Sigmoid colon (tissue), 7 donors: ENCODE results near the gene PPIP5K2. TPM values are rescaled to one million over a fixed set of nuclear protein-coding genes. Genes with fewer than 3 reads are reported as not detected.
"Not testable (repeated sequence)": the region's sequence is repeated elsewhere in the genome, so short reads cannot be mapped to it uniquely, and the experiment has no call there.

Experiments
- DNase-seq: peaks from one replicate; pipeline ENCODE4 v3.0.0-alpha.2; 2019
- H3K27ac ChIP-seq, 4 donors: fragments of 200-600 bp; sonication (generic); one replicate each; pipeline ENCODE4 v1.5.1; 2016 to 2019; ENCODE audit warnings: mild to moderate bottlenecking in 1 of 4
- H3K27me3 ChIP-seq, 3 donors: fragments of 200-600 bp; sonication (generic); one replicate each; pipeline ENCODE4 v1.5.1; 2019; ENCODE audit warnings: mild to moderate bottlenecking in 1 of 3
- H3K36me3 ChIP-seq, 4 donors: fragments of 200-600 bp; sonication (generic); one replicate each; pipeline ENCODE4 v1.5.1; 2016 to 2019
- H3K4me1 ChIP-seq, 4 donors: fragments of 200-600 bp; sonication (generic); one replicate each; pipeline ENCODE4 v1.5.1; 2017 to 2019
- H3K4me3 ChIP-seq, 4 donors: fragments of 200-600 bp; sonication (generic); one replicate each; pipeline ENCODE4 v1.5.1; 2017 to 2019; ENCODE audit warnings: mild to moderate bottlenecking in 2 of 4, moderate library complexity in 1 of 4
- H3K9me3 ChIP-seq, 4 donors: fragments of 200-600 bp in 3 of 4; sonication (generic) in 3 of 4; one replicate each; pipeline versions ENCODE4 v1.5.1 to v1.6.1; 2013 to 2019
- EP300 ChIP-seq, 4 donors: sonication (generic); formaldehyde crosslinking; IDR thresholded peaks; one replicate each; pipeline ENCODE4 v1.6.1; 2017; ENCODE audit warnings: antibody characterized with exemption in 4 of 4
- POLR2A ChIP-seq, 2 donors: fragments of 450-650 bp; IDR thresholded peaks; one replicate each; pipeline ENCODE4 v1.6.1; 2016; ENCODE audit warnings: antibody characterized with exemption in 2 of 2, mild to moderate bottlenecking in 2 of 2, moderate library complexity in 2 of 2
- POLR2AphosphoS5 ChIP-seq, 4 donors: sonication (generic); formaldehyde crosslinking; IDR thresholded peaks; one replicate each; pipeline ENCODE4 v1.6.1; 2017; ENCODE audit warnings: antibody characterized with exemption in 4 of 4
- WGBS, 2 donors: extraction: QIAGEN DNeasy Blood & Tissue Kit; methylation state at CpG; one replicate each; pipeline ENCODE4 v1.1.7; 2013; 5-methylcytosine and 5-hydroxymethylcytosine counted together
- intact Hi-C: fragments of 100-400 bp; cut with DNase I; formaldehyde crosslinking; loops from one replicate; pipeline ENCODE4 v1.15.1; 2023
- polyA plus RNA-seq, 3 donors: library from polyadenylated mRNA; stranded (reverse); fragments of 200-250 nt; gene quantifications; one replicate each; pipeline ENCODE4 v1.2.3, GENCODE V29; 2013
- total RNA-seq, 4 donors: library from RNA; depleted of rRNA; stranded (reverse); fragments of >200 nt; gene quantifications; one replicate each; pipeline ENCODE4 v1.1.0, GENCODE V29; 2016
- TF ChIP-seq, protein P1 (sequence below), 4 experiments: fragments of 450-650 bp in 3 of 4; fragments of 200-600 bp in 1 of 4; IDR thresholded peaks; one replicate each; pipeline ENCODE4 v1.5.1; 2016 to 2019; ENCODE audit warnings: antibody characterized with exemption in 4 of 4, mild to moderate bottlenecking in 3 of 4, moderate library complexity in 2 of 4
- donor health status: healthy with polysubstance abuse.
- donor health status: Bipolar disorder and iron deficiency.
- donor health status: healthy.

Gene PPIP5K2
- total and polyA plus RNA-seq, 7 donors = 20.4 to 34.1 (median 22.8) TPM

DNA sequence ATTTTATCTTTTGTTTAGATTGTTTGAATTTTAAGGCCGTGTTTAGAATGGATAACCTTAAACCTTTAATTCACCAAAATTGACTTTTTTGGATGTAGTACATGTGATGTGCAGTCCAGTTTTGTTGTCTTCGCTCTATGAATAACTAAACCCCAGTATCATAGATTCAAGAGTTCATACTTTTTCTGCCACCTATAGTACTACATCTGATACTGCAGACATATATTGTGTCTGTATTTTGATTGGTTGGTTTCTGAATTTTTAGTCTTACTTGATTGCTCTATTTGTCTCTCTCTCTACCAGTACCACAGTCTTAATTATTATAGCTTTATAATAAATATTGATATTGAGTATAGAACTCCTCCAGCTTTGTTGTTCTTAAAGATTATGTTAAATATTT lies 58.1 kb downstream of the PPIP5K2 start:
- Histone ChIP-seq H3K27ac (no peak overlapping the region), H3K4me3 (no peak overlapping the region), H3K4me1 (no peaks in the 10 kb centered on the region), H3K9me3 (no peaks in the 10 kb centered on the region), H3K27me3 (no peaks in the 10 kb centered on the region), H3K36me3 (peaks cover 6 to 84% (median 12%) of the 10 kb centered on the region in 4 donors)
- DNase-seq = no peak
- intact Hi-C loops = no loop called here
- TF ChIP-seq POLR2A (IDR thresholded peaks at IDR 0.05) (no peak), EP300 (IDR thresholded peaks at IDR 0.05) (no peak), POLR2AphosphoS5 (IDR thresholded peaks at IDR 0.05) (no peak)
- TF ChIP-seq, protein P1, sequence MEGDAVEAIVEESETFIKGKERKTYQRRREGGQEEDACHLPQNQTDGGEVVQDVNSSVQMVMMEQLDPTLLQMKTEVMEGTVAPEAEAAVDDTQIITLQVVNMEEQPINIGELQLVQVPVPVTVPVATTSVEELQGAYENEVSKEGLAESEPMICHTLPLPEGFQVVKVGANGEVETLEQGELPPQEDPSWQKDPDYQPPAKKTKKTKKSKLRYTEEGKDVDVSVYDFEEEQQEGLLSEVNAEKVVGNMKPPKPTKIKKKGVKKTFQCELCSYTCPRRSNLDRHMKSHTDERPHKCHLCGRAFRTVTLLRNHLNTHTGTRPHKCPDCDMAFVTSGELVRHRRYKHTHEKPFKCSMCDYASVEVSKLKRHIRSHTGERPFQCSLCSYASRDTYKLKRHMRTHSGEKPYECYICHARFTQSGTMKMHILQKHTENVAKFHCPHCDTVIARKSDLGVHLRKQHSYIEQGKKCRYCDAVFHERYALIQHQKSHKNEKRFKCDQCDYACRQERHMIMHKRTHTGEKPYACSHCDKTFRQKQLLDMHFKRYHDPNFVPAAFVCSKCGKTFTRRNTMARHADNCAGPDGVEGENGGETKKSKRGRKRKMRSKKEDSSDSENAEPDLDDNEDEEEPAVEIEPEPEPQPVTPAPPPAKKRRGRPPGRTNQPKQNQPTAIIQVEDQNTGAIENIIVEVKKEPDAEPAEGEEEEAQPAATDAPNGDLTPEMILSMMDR (IDR thresholded peaks at IDR 0.05) = no peak
- WGBS, 2 donors = 93 to 96% methylated on average over 2 of the region's 2 CpGs

DNA sequence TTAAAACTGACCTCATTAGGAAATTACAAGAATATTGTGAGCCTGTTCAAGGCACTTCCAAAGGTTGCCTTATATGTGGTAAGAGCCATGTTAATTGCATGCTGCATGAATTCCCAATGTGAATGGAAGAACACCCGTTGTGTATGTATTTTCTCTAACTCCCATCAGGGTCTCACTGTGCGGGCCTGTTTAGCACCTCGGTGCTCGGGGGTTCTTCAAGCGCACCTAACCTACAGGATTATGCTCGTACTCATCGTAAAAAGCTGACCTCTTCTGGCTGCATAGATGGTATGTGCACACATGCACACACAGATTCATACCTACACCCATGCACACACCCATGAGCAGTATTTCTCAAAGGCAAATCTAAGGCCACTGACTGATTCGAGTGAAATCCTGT lies 66.1 kb downstream of the PPIP5K2 start:
- H3K9me3 ChIP-seq = no peaks in the 10 kb centered on the region
- TF ChIP-seq EP300 (IDR thresholded peaks at IDR 0.05) (no peak), POLR2AphosphoS5 (IDR thresholded peaks at IDR 0.05) (no peak), POLR2A (IDR thresholded peaks at IDR 0.05) (no peak)
- TF ChIP-seq, protein P1 (IDR thresholded peaks at IDR 0.05) = no peak
- no peaks in the 10 kb centered on the region for H3K4me1 ChIP-seq
- H3K36me3 ChIP-seq = peaks cover 0 to 98% (median 17%) of the 10 kb centered on the region in 4 donors
- no peak for DNase-seq
- intact Hi-C loops = no loop called here
- WGBS, 2 donors = 95 to 96% methylated on average over 8 of the region's 8 CpGs
- no peak overlapping the region for H3K27ac ChIP-seq
- no peak overlapping the region for H3K4me3 ChIP-seq
- H3K27me3 ChIP-seq = no peaks in the 10 kb centered on the region

DNA sequence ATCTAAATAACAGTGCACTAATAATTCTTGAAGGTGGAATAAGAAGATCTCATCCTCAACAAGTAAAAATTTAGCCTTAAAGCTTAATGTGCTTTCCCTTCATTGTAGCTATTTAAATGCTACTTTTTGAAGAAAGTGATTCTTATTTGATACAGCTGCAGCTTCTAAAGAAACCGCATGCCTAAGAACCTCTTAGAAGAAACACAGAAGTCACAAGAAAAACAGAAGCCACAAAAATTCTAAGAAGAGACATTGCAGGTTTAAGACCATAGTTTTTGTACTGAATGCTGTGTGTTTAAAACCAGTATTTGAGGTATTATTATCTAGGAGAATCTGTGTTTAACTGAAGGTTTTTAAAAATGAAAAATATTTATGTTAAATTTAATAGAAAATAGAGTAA lies 68.3 kb downstream of the PPIP5K2 start:
- H3K27ac ChIP-seq = no peak overlapping the region
- H3K27me3 ChIP-seq = no peaks in the 10 kb centered on the region
- 78 to 94% methylated on average over 1 of the region's 1 CpG for WGBS, 2 donors
- H3K9me3 ChIP-seq = no peaks in the 10 kb centered on the region
- TF ChIP-seq, protein P1 (IDR thresholded peaks at IDR 0.05) = no peak
- no peak for TF ChIP-seq POLR2A (IDR thresholded peaks at IDR 0.05)
- TF ChIP-seq POLR2AphosphoS5 (IDR thresholded peaks at IDR 0.05) = no peak
- no peak for TF ChIP-seq EP300 (IDR thresholded peaks at IDR 0.05)
- H3K36me3 ChIP-seq = peaks cover 0 to 98% (median 10%) of the 10 kb centered on the region in 4 donors
- intact Hi-C loops = no loop called here
- H3K4me3 ChIP-seq = no peak overlapping the region
- DNase-seq = no peak
- H3K4me1 ChIP-seq = no peaks in the 10 kb centered on the region

DNA sequence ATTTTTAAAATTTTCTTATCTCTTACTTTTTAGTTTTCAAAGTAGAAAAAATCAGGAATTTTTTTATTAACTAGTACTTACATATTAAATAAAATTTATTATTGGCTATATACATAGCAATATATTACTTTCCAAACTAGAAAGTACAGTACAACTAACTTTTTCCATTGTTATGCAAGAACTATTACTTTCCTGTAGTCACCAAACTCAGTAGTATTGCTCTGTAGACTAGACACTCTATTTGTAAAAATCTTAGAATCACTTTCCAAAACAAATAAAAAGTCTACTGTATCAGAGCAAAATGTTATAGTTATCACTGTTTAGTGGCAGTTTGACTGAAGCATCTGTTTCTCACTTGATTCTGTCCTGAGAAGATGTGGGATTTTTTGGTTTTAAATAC lies 83.1 kb downstream of the PPIP5K2 start:
- TF ChIP-seq, protein P1 (IDR thresholded peaks at IDR 0.05) = no peak
- TF ChIP-seq EP300 (IDR thresholded peaks at IDR 0.05) (no peak), POLR2A (IDR thresholded peaks at IDR 0.05) (no peak), POLR2AphosphoS5 (IDR thresholded peaks at IDR 0.05) (no peak)
- no peak overlapping the region for H3K4me3 ChIP-seq
- H3K9me3 ChIP-seq = no peaks in the 10 kb centered on the region
- no peaks in the 10 kb centered on the region for H3K4me1 ChIP-seq
- no peak for DNase-seq
- H3K27ac ChIP-seq = no peak overlapping the region
- intact Hi-C loops = no loop called here
- H3K36me3 ChIP-seq = peaks cover 0 to 66% (median 1%) of the 10 kb centered on the region in 4 donors
- H3K27me3 ChIP-seq = no peaks in the 10 kb centered on the region

DNA sequence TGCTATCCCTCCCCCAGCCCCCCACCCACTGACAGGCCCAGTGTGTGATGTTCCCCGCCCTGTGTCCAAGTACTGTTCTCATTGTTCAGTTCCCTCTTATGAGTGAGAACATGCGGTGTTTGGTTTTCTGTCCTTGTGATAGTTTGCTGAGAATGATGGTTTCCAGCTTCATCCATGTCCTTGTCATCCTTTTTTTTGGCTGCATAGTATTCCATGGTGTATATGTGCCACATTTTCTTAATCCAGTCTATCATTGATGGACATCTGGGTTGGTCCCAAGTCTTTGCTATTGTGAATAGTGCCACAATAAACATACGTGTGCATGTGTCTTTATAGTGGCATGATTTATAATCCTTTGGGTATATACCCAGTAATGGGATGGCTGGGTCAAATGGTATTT lies 84.9 kb downstream of the PPIP5K2 start:
- H3K4me3 ChIP-seq, H3K4me1 ChIP-seq, DNase-seq, H3K27me3 ChIP-seq, H3K9me3 ChIP-seq, H3K27ac ChIP-seq, intact Hi-C loops: not testable (repeated sequence)
- WGBS, 2 donors = 94 to 98% methylated on average over 3 of the region's 3 CpGs
- H3K36me3 ChIP-seq = peaks cover 0 to 51% (median 0%) of the 10 kb centered on the region in 4 donors
